ENCODE measurements around the gene PIK3C2G.

The PIK3C2G gene

DNA sequence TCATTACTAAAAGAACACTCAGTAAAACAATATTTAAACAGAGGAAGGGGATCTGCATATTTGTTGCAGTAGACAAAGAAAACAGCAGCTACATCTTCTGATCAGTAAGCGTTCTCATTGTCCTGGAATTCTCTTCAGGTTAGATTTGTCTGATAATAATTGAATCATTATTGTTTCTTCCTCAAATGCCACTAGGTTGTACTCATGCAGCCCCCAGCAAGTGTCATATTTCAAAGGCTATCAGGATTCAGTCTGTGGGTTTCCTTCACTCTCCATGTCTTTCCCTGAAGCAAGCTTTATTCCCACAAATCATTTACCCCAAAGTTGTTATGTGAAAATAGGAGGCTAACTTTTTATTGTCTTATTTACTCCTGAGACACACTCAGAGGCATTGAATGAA lies 14.7 kb downstream of the PIK3C2G start:
- H3K4me3 ChIP-seq (ENCODE audit: low read length) = no peak overlapping the region
- no peaks in the 10 kb centered on the region for H3K27me3 ChIP-seq (ENCODE audit: control insufficient read depth, low read length)
- H3K4me2 ChIP-seq (ENCODE audit: low read length) = no peak overlapping the region
- no peaks in the 10 kb centered on the region for H3K36me3 ChIP-seq (ENCODE audit: control insufficient read depth, low read length)
- no peaks in the 10 kb centered on the region for H3K4me1 ChIP-seq (ENCODE audit: control insufficient read depth, low read length)
- H3K79me2 ChIP-seq (ENCODE audit: control insufficient read depth, low read length) = no peaks in the 10 kb centered on the region
- H3F3A ChIP-seq (ENCODE audit: control insufficient read depth, insufficient read depth) = no peaks in the 10 kb centered on the region
- H4K20me1 ChIP-seq (ENCODE audit: control insufficient read depth, insufficient read depth, low read depth, low read length) = no peaks in the 10 kb centered on the region
- H3K9me3 ChIP-seq (ENCODE audit: control insufficient read depth, insufficient read depth, low read length) = no peaks in the 10 kb centered on the region
- no peaks in the 10 kb centered on the region for H3K9me2 ChIP-seq (replicated peaks; ENCODE audit: control insufficient read depth, low read length)
- H3K27ac ChIP-seq (ENCODE audit: low read depth, low read length) = no peak overlapping the region
- no peak for TF ChIP-seq EZH2phosphoT487 (IDR thresholded peaks at IDR 0.05; ENCODE audit: borderline replicate concordance, low read length)
- TF ChIP-seq CTCF (IDR thresholded peaks at IDR 0.05; ENCODE audit: low read depth, low read length, poor library complexity, severe bottlenecking) = no peak

GRCh38 chr12:18277196-18277595 lies 15.9 kb downstream of the PIK3C2G start:
- Histone ChIP-seq H3F3A (ENCODE audit: control insufficient read depth, insufficient read depth) (no peaks in the 10 kb centered on the region), H3K4me3 (ENCODE audit: low read length) (no peak overlapping the region), H3K4me1 (ENCODE audit: control insufficient read depth, low read length) (no peaks in the 10 kb centered on the region), H3K36me3 (ENCODE audit: control insufficient read depth, low read length) (no peaks in the 10 kb centered on the region), H3K9me2 (replicated peaks; ENCODE audit: control insufficient read depth, low read length) (no peaks in the 10 kb centered on the region), H3K79me2 (ENCODE audit: control insufficient read depth, low read length) (no peaks in the 10 kb centered on the region), H3K4me2 (ENCODE audit: low read length) (no peak overlapping the region), H3K27me3 (ENCODE audit: control insufficient read depth, low read length) (no peaks in the 10 kb centered on the region), H3K9me3 (ENCODE audit: control insufficient read depth, insufficient read depth, low read length) (no peaks in the 10 kb centered on the region), H4K20me1 (ENCODE audit: control insufficient read depth, insufficient read depth, low read depth, low read length) (no peaks in the 10 kb centered on the region), H3K27ac (ENCODE audit: low read depth, low read length) (no peak overlapping the region)
- TF ChIP-seq EZH2phosphoT487 (IDR thresholded peaks at IDR 0.05; ENCODE audit: borderline replicate concordance, low read length) (no peak), CTCF (IDR thresholded peaks at IDR 0.05; ENCODE audit: low read depth, low read length, poor library complexity, severe bottlenecking) (no peak)

GRCh38 chr12:18280728-18281127 lies 19.4 kb downstream of the PIK3C2G start:
- Histone ChIP-seq H3K4me3 (ENCODE audit: low read length) (no peak overlapping the region), H3K27ac (ENCODE audit: low read depth, low read length) (no peak overlapping the region), H3K4me1 (ENCODE audit: control insufficient read depth, low read length) (no peaks in the 10 kb centered on the region), H4K20me1 (ENCODE audit: control insufficient read depth, insufficient read depth, low read depth, low read length) (no peaks in the 10 kb centered on the region), H3K4me2 (ENCODE audit: low read length) (no peak overlapping the region), H3K9me3 (ENCODE audit: control insufficient read depth, insufficient read depth, low read length) (no peaks in the 10 kb centered on the region), H3F3A (ENCODE audit: control insufficient read depth, insufficient read depth) (no peaks in the 10 kb centered on the region), H3K9me2 (replicated peaks; ENCODE audit: control insufficient read depth, low read length) (no peaks in the 10 kb centered on the region), H3K79me2 (ENCODE audit: control insufficient read depth, low read length) (no peaks in the 10 kb centered on the region), H3K27me3 (ENCODE audit: control insufficient read depth, low read length) (no peaks in the 10 kb centered on the region), H3K36me3 (ENCODE audit: control insufficient read depth, low read length) (no peaks in the 10 kb centered on the region)
- TF ChIP-seq EZH2phosphoT487 (IDR thresholded peaks at IDR 0.05; ENCODE audit: borderline replicate concordance, low read length) = no peak
- no peak for TF ChIP-seq CTCF (IDR thresholded peaks at IDR 0.05; ENCODE audit: low read depth, low read length, poor library complexity, severe bottlenecking)

DNA sequence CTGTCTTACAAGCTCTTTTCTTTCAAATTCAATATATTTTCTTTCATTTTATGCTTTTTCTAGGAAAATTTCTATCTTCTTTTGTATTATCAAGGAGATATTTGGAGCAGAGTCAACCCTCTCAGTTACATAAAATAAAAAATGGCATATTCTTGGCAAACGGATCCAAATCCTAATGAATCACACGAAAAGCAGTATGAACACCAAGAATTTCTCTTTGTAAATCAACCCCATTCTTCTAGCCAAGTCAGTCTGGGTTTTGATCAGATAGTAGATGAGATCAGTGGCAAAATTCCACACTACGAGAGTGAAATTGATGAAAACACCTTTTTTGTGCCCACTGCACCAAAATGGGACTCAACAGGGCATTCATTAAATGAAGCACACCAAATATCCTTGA lies 20.6 kb downstream of the PIK3C2G start:
- no peak for TF ChIP-seq CTCF (IDR thresholded peaks at IDR 0.05; ENCODE audit: low read depth, low read length, poor library complexity, severe bottlenecking)
- no peak for TF ChIP-seq EZH2phosphoT487 (IDR thresholded peaks at IDR 0.05; ENCODE audit: borderline replicate concordance, low read length)
- Histone ChIP-seq H3K27me3 (ENCODE audit: control insufficient read depth, low read length) (no peaks in the 10 kb centered on the region), H3K9me3 (ENCODE audit: control insufficient read depth, insufficient read depth, low read length) (no peaks in the 10 kb centered on the region), H3F3A (ENCODE audit: control insufficient read depth, insufficient read depth) (no peaks in the 10 kb centered on the region), H3K4me3 (ENCODE audit: low read length) (no peak overlapping the region), H3K27ac (ENCODE audit: low read depth, low read length) (no peak overlapping the region), H3K9me2 (replicated peaks; ENCODE audit: control insufficient read depth, low read length) (no peaks in the 10 kb centered on the region), H3K79me2 (ENCODE audit: control insufficient read depth, low read length) (no peaks in the 10 kb centered on the region), H3K36me3 (ENCODE audit: control insufficient read depth, low read length) (no peaks in the 10 kb centered on the region), H3K4me2 (ENCODE audit: low read length) (no peak overlapping the region), H4K20me1 (ENCODE audit: control insufficient read depth, insufficient read depth, low read depth, low read length) (no peaks in the 10 kb centered on the region), H3K4me1 (ENCODE audit: control insufficient read depth, low read length) (no peaks in the 10 kb centered on the region)
